ENCODE results near the gene BCKDHB.

- no peak for TF ChIP-seq POLR2AphosphoS5 (IDR thresholded peaks at IDR 0.05; ENCODE audit: low read depth)
- TF ChIP-seq, protein P1, sequence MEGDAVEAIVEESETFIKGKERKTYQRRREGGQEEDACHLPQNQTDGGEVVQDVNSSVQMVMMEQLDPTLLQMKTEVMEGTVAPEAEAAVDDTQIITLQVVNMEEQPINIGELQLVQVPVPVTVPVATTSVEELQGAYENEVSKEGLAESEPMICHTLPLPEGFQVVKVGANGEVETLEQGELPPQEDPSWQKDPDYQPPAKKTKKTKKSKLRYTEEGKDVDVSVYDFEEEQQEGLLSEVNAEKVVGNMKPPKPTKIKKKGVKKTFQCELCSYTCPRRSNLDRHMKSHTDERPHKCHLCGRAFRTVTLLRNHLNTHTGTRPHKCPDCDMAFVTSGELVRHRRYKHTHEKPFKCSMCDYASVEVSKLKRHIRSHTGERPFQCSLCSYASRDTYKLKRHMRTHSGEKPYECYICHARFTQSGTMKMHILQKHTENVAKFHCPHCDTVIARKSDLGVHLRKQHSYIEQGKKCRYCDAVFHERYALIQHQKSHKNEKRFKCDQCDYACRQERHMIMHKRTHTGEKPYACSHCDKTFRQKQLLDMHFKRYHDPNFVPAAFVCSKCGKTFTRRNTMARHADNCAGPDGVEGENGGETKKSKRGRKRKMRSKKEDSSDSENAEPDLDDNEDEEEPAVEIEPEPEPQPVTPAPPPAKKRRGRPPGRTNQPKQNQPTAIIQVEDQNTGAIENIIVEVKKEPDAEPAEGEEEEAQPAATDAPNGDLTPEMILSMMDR (conservative IDR thresholded peaks at IDR 0.05; ENCODE audit: low read depth in 2 of 2): no peak
- no peak for TF ChIP-seq EZH2 (IDR thresholded peaks at IDR 0.05; ENCODE audit: low read depth, unreplicated experiment)
- no peak for TF ChIP-seq CREB1 (CRISPR knock-in tag; IDR thresholded peaks at IDR 0.05; ENCODE audit: low read depth)
- no peak for TF ChIP-seq ETS1 (IDR thresholded peaks at IDR 0.05)
- TF ChIP-seq ZNF331 (CRISPR knock-in tag; IDR thresholded peaks at IDR 0.05; ENCODE audit: low read depth): no peak
- TF ChIP-seq ZNF114 (CRISPR knock-in tag; IDR thresholded peaks at IDR 0.05): no peak
- TF ChIP-seq EZH2phosphoT487 (IDR thresholded peaks at IDR 0.05; ENCODE audit: unreplicated experiment): no peak
Observed at GRCh38 chr6:80134065-80134464, 27.6 kb downstream of the BCKDHB start.
